SIG-M5 treated with dmso at 0.1 percent for 504 hours (cell line): ENCODE results near the gene DLL4.

Experiments used
- DNase-seq: peaks from one replicate; lab custom pipeline; 2025; ENCODE audit not compliant: unreplicated experiment; lab: John Stamatoyannopoulos, UW

DLL4 gene

DNA sequence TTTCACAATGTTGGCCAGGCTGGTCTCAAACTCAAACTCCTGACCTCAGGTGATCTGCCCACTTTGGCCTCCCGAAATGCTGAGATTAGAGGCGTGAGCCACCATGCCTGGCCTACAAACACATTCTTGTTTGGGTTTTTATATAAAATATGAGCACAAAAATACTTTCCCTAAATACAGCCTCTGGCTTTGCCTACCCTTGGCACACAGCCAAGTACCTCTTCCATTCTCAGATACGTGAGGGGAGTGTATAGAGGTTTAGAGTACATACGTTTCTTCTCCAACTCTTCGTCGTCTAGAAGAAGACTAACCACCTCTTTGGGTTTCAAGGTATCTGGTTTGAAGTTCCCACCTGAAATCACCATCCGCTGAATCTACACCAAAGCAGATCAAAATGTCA is 57.7 kb downstream of the DLL4 start:
- DNase-seq: no peak

DNA sequence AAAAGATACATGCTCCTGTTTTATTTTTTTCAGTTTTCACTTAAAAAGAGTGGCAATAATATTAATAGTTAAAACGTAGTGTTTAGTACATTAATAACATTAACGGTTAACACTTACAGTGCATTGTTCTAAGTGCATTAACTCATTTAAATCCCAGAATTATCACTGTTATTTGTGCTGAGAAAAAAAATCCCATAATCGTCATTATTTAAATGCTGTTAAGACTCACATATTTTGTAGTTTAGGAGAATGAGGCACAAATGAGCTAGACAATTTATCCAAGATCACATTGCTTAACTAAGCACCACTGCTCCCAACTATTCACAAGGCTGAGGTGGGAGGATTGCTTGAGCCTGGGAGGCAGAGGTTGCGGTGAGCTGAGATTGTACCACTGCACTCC is 59.0 kb downstream of the DLL4 start:
- no peak for DNase-seq
